CD8-positive, alpha-beta memory T cell (primary cell): ENCODE measurements around the gene SIX1. TPM values are rescaled to one million over a fixed set of nuclear protein-coding genes. Genes with fewer than 3 reads are reported as not detected.
A peak's percentile ranks its signal among the peaks of the same experiment; 100 is the strongest.

Source experiments
- CTCF ChIA-PET: fragments of 350-600 bp; sonication (Branson Sonifier 250); formaldehyde crosslinking; loops from one replicate; lab custom pipeline; 2021; ENCODE audit warnings: antibody characterized with exemption; lab: Charles Lee
- POLR2A ChIA-PET: fragments of 350-600 bp; sonication (Branson Sonifier 250); formaldehyde crosslinking; loops from one replicate; lab custom pipeline; 2021; ENCODE audit warnings: antibody characterized with exemption; lab: Charles Lee
- DNase-seq, 5 donors: peaks; one replicate each; pipeline versions ENCODE4 v3.0.0 to v3.0.0-alpha.2; 2020 to 2022; ENCODE audit warnings: mixed read lengths in 1 of 5
- H3K27ac ChIP-seq: one replicate; pipeline ENCODE4 v1.7.0; 2013; ENCODE audit warnings: low read depth, mild to moderate bottlenecking, low read length, moderate library complexity
- H3K27me3 ChIP-seq: 2 replicates; pipeline ENCODE4 v1.7.0; 2013; ENCODE audit warnings: low read length, mild to moderate bottlenecking; ENCODE audit not compliant: insufficient read depth, poor library complexity, severe bottlenecking
- H3K36me3 ChIP-seq: 2 replicates; pipeline ENCODE4 v1.7.0; 2013; ENCODE audit warnings: mild to moderate bottlenecking, low read length, moderate library complexity; ENCODE audit not compliant: insufficient read depth
- H3K4me1 ChIP-seq: 2 replicates; pipeline ENCODE4 v1.7.0; 2013; ENCODE audit warnings: mild to moderate bottlenecking, low read length, moderate library complexity; ENCODE audit not compliant: insufficient read depth
- H3K4me3 ChIP-seq: 2 replicates; pipeline ENCODE4 v1.7.0; 2013; ENCODE audit warnings: mild to moderate bottlenecking, low read length
- H3K9me3 ChIP-seq: 2 replicates; pipeline ENCODE4 v1.7.0; 2013; ENCODE audit warnings: mild to moderate bottlenecking, low read length
- H3K27ac Mint-ChIP-seq, 8 donors: one replicate each; pipeline ENCODE4 v1.8.0; 2020 to 2021; ENCODE audit warnings: mixed read lengths in 8 of 8, mild to moderate bottlenecking in 6 of 8, inconsistent platforms in 3 of 8, moderate library complexity in 3 of 8
- H3K27me3 Mint-ChIP-seq, 2 donors: one replicate each; pipeline ENCODE4 v1.8.0; 2020 to 2021; ENCODE audit warnings: mixed read lengths in 2 of 2, mild to moderate bottlenecking in 1 of 2, moderate library complexity in 1 of 2
- H3K36me3 Mint-ChIP-seq, 3 donors: one replicate each; pipeline ENCODE4 v1.8.0; 2020 to 2021; ENCODE audit warnings: mixed read lengths in 3 of 3, inconsistent platforms in 1 of 3, mild to moderate bottlenecking in 1 of 3
- H3K4me1 Mint-ChIP-seq, 3 donors: one replicate each; pipeline ENCODE4 v1.8.0; 2020 to 2021; ENCODE audit warnings: mixed read lengths in 3 of 3, inconsistent platforms in 1 of 3, mild to moderate bottlenecking in 1 of 3
- H3K4me3 Mint-ChIP-seq, 7 donors: one replicate each; pipeline ENCODE4 v1.8.0; 2020 to 2021; ENCODE audit warnings: mixed read lengths in 7 of 7, mild to moderate bottlenecking in 6 of 7, moderate library complexity in 4 of 7, inconsistent platforms in 2 of 7
- H3K9me3 Mint-ChIP-seq, 5 donors: one replicate each; pipeline ENCODE4 v1.8.0; 2020 to 2022; ENCODE audit warnings: mixed read lengths in 5 of 5, mild to moderate bottlenecking in 3 of 5, moderate library complexity in 2 of 5, inconsistent platforms in 1 of 5
- polyA plus RNA-seq: library from polyadenylated mRNA; unstranded; fragments of 300-500 nt; fragmentation: Illumina TruSeq; gene quantifications from one replicate; pipeline ENCODE4 v1.2.3, GENCODE V29; 2021
- total RNA-seq, 2 experiments: library from RNA; stranded (reverse); gene quantifications; one replicate each; pipeline ENCODE4 v1.2.3, GENCODE V29; 2021

SIX1 gene
- total and polyA plus RNA-seq, 3 experiments from 2014 or later: not detected

DNA sequence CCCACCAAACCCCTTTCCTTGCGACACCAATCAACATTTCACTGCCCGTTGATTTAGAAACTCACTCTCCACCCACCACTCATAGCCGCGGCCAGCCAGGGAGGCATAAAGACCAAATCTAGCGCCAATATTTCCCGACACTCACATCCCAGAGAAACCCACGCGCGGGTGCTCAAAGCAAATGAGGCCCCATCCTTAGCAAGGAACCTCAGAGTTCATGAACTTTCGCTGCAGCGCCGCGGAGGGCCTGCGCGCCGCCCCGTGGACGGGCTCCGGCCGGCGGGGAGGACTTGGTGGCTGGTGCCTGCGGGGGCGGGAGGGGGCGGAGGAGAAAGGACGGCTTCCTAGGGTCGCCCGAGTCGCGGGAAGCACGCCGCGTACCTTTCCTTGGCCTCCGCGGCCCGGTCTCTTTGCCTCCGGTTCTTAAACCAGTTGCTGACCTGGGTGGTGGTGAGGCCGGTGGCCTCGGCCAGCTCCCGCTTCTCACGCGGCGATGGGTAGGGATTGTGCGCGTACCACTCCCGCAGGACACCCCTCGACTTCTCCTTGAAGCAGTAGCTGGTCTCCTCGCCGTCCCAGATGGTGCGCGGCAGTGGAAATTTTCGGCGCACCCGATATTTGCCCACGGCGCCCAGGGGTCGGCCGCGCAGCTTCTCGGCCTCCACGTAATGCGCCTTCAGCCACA lies 886 bp downstream of the SIX1 start:
- Histone ChIP-seq H3K4me1 (peaks cover 34% of the 10 kb centered on the region), H3K9me3 (no peaks in the 10 kb centered on the region), H3K27me3 (peaks cover 78% of the 10 kb centered on the region), H3K27ac (no peak overlapping the region), H3K36me3 (no peaks in the 10 kb centered on the region), H3K4me3 (no peak overlapping the region)
- H3K36me3 Mint-ChIP-seq: no peaks in the 10 kb centered on the region
- H3K27me3 Mint-ChIP-seq: peaks cover 86 to 91% of the 10 kb centered on the region in 2 donors
- peak overlapping the region in 2 of 8 donors; percentile 36 to 40 for H3K27ac Mint-ChIP-seq
- ChIA-PET POLR2A (no interaction called here), CTCF (interaction anchor here (1.2 kb wide), 1 partner anchor 22 kb away, joined by 4 read pairs; no protein-coding TSS in a partner anchor)
- peaks cover 52 to 61% (median 58%) of the 10 kb centered on the region in 3 donors for H3K4me1 Mint-ChIP-seq
- H3K9me3 Mint-ChIP-seq: peaks cover 0 to 3% (median 0%) of the 10 kb centered on the region in 5 donors
- peak overlapping the region; percentile 30 to 76 (median 63) for H3K4me3 Mint-ChIP-seq
- no peak for DNase-seq

GRCh38 chr14:60647837-60648248 lies 1.4 kb downstream of the SIX1 start:
- no peaks in the 10 kb centered on the region for H3K9me3 ChIP-seq
- H3K4me3 ChIP-seq: no peak overlapping the region
- DNase-seq: no peak
- H3K27ac Mint-ChIP-seq: peak overlapping the region in 2 of 8 donors; percentile 36 to 40
- peaks cover 29% of the 10 kb centered on the region for H3K4me1 ChIP-seq
- peaks cover 78% of the 10 kb centered on the region for H3K27me3 ChIP-seq
- H3K9me3 Mint-ChIP-seq: peaks cover 0 to 3% (median 0%) of the 10 kb centered on the region in 5 donors
- POLR2A ChIA-PET: no interaction called here
- peak overlapping the region in 6 of 7 donors; percentile 30 to 76 (median 65) for H3K4me3 Mint-ChIP-seq
- no peaks in the 10 kb centered on the region for H3K36me3 Mint-ChIP-seq
- H3K27me3 Mint-ChIP-seq: peaks cover 86 to 91% of the 10 kb centered on the region in 2 donors
- CTCF ChIA-PET: interaction anchor here (1.2 kb wide), 1 partner anchor 22 kb away, joined by 4 read pairs; no protein-coding TSS in a partner anchor
- no peak overlapping the region for H3K27ac ChIP-seq
- peaks cover 52 to 61% (median 58%) of the 10 kb centered on the region in 3 donors for H3K4me1 Mint-ChIP-seq
- H3K36me3 ChIP-seq: no peaks in the 10 kb centered on the region

DNA sequence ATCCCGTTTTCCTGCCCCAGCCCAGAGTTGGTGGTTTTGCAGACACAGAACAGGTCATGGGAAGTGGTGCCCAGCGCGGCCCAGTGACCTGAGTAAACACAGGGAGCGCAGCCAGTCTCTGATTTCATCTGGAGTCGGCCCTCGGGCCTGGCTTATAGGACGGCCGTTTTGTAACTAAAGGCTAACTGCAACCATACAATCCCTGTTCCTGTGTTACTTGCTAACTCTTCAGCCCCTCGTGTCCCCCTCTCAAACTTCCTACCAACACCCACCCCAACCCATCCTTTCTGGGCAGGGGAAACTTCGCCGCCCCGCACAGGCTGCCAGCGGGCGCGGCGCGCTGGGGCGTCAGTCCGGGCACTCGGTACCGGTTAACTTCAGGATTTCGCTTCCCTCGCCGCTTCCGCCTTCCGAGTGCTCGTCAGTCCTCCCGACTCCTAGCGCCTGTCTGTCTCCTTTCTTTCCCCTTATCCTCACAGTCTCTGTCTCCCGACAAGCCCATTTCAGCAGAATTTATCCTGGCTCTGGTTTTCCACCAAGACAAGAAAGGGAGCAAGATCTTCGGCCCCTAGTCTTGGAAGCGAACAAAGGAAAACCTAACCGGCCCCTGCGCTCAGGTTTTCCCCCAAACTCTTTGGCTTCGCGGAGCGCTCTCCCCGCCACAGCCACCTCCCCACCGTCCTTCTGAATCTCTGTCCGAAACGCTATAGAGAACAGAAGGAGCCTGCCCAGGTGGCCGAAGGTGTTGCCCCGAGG lies 2.0 kb downstream of the SIX1 start:
- Histone ChIP-seq H3K36me3 (no peaks in the 10 kb centered on the region), H3K4me1 (peaks cover 23% of the 10 kb centered on the region), H3K27me3 (peaks cover 77% of the 10 kb centered on the region), H3K27ac (no peak overlapping the region), H3K4me3 (no peak overlapping the region), H3K9me3 (no peaks in the 10 kb centered on the region)
- POLR2A ChIA-PET: no interaction called here
- CTCF ChIA-PET: interaction anchor here (0.9 to 1.2 kb wide), 2 partner anchors 21 to 23 kb away, joined by 3 to 4 read pairs; no protein-coding TSS in a partner anchor
- peak overlapping the region in 6 of 7 donors; percentile 16 to 85 (median 64) for H3K4me3 Mint-ChIP-seq
- H3K4me1 Mint-ChIP-seq: peaks cover 52 to 60% (median 55%) of the 10 kb centered on the region in 3 donors
- H3K36me3 Mint-ChIP-seq: no peaks in the 10 kb centered on the region
- H3K27me3 Mint-ChIP-seq: peaks cover 85 to 90% of the 10 kb centered on the region in 2 donors
- H3K27ac Mint-ChIP-seq: no peak overlapping the region
- H3K9me3 Mint-ChIP-seq: peaks cover 0 to 3% (median 0%) of the 10 kb centered on the region in 5 donors
- DNase-seq: no peak

DNA sequence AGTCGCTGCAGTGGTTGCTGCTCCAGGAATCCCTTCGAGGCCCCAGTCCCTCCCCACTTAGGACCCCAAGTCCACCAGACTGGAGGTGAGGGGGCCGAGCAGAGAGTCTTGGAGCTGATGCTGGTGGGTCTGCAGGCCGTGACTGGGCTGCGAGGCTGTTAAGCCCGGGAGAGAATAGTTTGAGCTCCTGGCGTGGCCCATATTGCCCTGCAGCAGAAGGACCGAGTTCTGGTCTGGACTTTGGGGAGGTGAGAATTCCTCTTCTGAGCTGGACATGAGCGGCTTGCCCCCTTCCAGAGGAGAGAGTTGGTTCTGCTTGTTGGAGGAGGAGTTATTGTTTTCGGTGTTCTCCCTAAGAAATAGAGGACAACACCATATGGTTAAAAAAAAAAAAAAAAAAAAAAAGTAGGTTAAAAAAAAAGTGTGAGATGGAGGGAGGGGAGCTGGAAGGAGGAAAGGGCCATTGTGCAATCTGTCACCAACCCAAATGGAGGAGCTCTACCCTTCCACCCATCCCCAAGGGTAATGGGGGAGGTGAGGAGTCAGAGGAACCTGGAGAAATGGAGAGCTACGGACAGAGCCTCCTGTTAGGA lies 3.0 kb downstream of the SIX1 start:
- peaks cover 79% of the 10 kb centered on the region for H3K27me3 ChIP-seq
- H3K36me3 Mint-ChIP-seq: no peaks in the 10 kb centered on the region
- no peak for DNase-seq
- CTCF ChIA-PET: interaction anchor here (0.9 kb wide), 1 partner anchor 22 kb away, joined by 3 read pairs; no protein-coding TSS in a partner anchor
- H3K36me3 ChIP-seq: no peaks in the 10 kb centered on the region
- H3K9me3 Mint-ChIP-seq: no peaks in the 10 kb centered on the region
- no peaks in the 10 kb centered on the region for H3K9me3 ChIP-seq
- POLR2A ChIA-PET: no interaction called here
- peaks cover 81 to 88% of the 10 kb centered on the region in 2 donors for H3K27me3 Mint-ChIP-seq
- peaks cover 45 to 57% (median 46%) of the 10 kb centered on the region in 3 donors for H3K4me1 Mint-ChIP-seq
- no peak overlapping the region for H3K27ac Mint-ChIP-seq
- H3K4me3 ChIP-seq: no peak overlapping the region
- H3K4me1 ChIP-seq: peaks cover 16% of the 10 kb centered on the region
- H3K4me3 Mint-ChIP-seq: peak overlapping the region in 2 of 7 donors; percentile 32 to 66
- H3K27ac ChIP-seq: no peak overlapping the region

DNA sequence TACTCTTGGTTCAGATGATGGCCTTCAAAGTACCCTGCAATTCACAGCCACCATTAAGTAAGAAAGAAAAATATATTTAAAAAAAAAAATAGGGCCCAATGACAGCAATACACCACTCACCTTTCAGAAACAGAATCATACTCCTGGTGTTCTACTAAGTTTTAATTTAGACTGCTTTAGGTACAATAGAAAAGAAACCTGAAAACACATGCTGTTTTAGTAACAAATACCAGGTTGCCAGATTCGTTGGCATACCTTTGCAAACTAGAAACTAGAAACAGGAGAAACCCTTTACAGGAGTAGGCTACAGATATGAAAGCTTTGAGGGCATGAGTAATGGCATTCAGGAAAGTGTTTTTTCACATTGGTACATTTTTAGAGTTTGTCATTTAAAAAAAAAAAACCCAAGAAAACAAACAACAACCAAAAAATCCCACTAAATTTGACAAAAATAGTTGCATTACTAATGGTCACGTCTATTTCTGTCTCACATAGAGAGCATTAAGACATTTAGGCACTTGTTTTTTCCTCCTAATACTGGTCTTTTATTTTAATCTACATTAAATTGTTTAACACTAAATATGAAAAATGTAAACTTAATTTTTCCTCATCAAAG lies 4.0 kb downstream of the SIX1 start:
- Histone ChIP-seq H3K27me3 (peaks cover 77% of the 10 kb centered on the region), H3K4me1 (peaks cover 16% of the 10 kb centered on the region), H3K9me3 (no peaks in the 10 kb centered on the region), H3K4me3 (no peak overlapping the region), H3K36me3 (no peaks in the 10 kb centered on the region), H3K27ac (no peak overlapping the region)
- CTCF ChIA-PET: no interaction called here
- H3K27ac Mint-ChIP-seq: no peak overlapping the region
- no peaks in the 10 kb centered on the region for H3K9me3 Mint-ChIP-seq
- POLR2A ChIA-PET: no interaction called here
- no peak for DNase-seq
- peaks cover 38 to 52% (median 43%) of the 10 kb centered on the region in 3 donors for H3K4me1 Mint-ChIP-seq
- no peaks in the 10 kb centered on the region for H3K36me3 Mint-ChIP-seq
- peaks cover 79 to 88% of the 10 kb centered on the region in 2 donors for H3K27me3 Mint-ChIP-seq
- no peak overlapping the region for H3K4me3 Mint-ChIP-seq

GRCh38 chr14:60644666-60645065 lies 4.6 kb downstream of the SIX1 start:
- H3K4me3 ChIP-seq: no peak overlapping the region
- Mint-ChIP-seq H3K4me3 (no peak overlapping the region), H3K36me3 (no peaks in the 10 kb centered on the region), H3K27ac (no peak overlapping the region), H3K27me3 (peaks cover 77 to 88% of the 10 kb centered on the region in 2 donors), H3K4me1 (peaks cover 33 to 47% (median 38%) of the 10 kb centered on the region in 3 donors), H3K9me3 (no peaks in the 10 kb centered on the region)
- no peaks in the 10 kb centered on the region for H3K36me3 ChIP-seq
- peaks cover 16% of the 10 kb centered on the region for H3K4me1 ChIP-seq
- DNase-seq: no peak
- no peaks in the 10 kb centered on the region for H3K9me3 ChIP-seq
- POLR2A ChIA-PET: interaction anchor here (0.6 kb wide), 1 partner anchor 563 kb away, joined by 5 read pairs; no protein-coding TSS in a partner anchor
- no peak overlapping the region for H3K27ac ChIP-seq
- peaks cover 78% of the 10 kb centered on the region for H3K27me3 ChIP-seq
- CTCF ChIA-PET: interaction anchor here (3.0 kb wide), 1 partner anchor 20 kb away, joined by 10 read pairs; no protein-coding TSS in a partner anchor

- Mint-ChIP-seq H3K9me3 (no peaks in the 10 kb centered on the region), H3K27me3 (peaks cover 80 to 93% of the 10 kb centered on the region in 2 donors), H3K4me1 (peaks cover 31 to 41% (median 34%) of the 10 kb centered on the region in 3 donors), H3K4me3 (peak overlapping the region in 3 of 7 donors; percentile 15 to 61 (median 46)), H3K27ac (peak overlapping the region in 1 of 8 donors; percentile 7), H3K36me3 (no peaks in the 10 kb centered on the region)
- Histone ChIP-seq H3K27ac (no peak overlapping the region), H3K9me3 (no peaks in the 10 kb centered on the region), H3K27me3 (peaks cover 86% of the 10 kb centered on the region), H3K36me3 (no peaks in the 10 kb centered on the region), H3K4me3 (no peak overlapping the region), H3K4me1 (peaks cover 16% of the 10 kb centered on the region)
- DNase-seq: no peak
- ChIA-PET CTCF (interaction anchor here (3.0 kb wide), 1 partner anchor 19 kb away, joined by 10 read pairs; no protein-coding TSS in a partner anchor), POLR2A (interaction anchor here (0.6 kb wide), 1 partner anchor 562 kb away, joined by 5 read pairs; no protein-coding TSS in a partner anchor)
Observed at GRCh38 chr14:60643463-60644314, 5.6 kb downstream of the SIX1 start.
